T1000 (cell line): ENCODE measurements around the gene DHX30.
"Not testable (repeated sequence)": the region's sequence is repeated elsewhere in the genome, so short reads cannot be mapped to it uniquely, and the experiment has no call there.

Source experiments
- DNase-seq: peaks from one replicate; lab custom pipeline; 2025; ENCODE audit warnings: mixed read lengths; lab: John Stamatoyannopoulos, UW

DHX30 gene, protein sequence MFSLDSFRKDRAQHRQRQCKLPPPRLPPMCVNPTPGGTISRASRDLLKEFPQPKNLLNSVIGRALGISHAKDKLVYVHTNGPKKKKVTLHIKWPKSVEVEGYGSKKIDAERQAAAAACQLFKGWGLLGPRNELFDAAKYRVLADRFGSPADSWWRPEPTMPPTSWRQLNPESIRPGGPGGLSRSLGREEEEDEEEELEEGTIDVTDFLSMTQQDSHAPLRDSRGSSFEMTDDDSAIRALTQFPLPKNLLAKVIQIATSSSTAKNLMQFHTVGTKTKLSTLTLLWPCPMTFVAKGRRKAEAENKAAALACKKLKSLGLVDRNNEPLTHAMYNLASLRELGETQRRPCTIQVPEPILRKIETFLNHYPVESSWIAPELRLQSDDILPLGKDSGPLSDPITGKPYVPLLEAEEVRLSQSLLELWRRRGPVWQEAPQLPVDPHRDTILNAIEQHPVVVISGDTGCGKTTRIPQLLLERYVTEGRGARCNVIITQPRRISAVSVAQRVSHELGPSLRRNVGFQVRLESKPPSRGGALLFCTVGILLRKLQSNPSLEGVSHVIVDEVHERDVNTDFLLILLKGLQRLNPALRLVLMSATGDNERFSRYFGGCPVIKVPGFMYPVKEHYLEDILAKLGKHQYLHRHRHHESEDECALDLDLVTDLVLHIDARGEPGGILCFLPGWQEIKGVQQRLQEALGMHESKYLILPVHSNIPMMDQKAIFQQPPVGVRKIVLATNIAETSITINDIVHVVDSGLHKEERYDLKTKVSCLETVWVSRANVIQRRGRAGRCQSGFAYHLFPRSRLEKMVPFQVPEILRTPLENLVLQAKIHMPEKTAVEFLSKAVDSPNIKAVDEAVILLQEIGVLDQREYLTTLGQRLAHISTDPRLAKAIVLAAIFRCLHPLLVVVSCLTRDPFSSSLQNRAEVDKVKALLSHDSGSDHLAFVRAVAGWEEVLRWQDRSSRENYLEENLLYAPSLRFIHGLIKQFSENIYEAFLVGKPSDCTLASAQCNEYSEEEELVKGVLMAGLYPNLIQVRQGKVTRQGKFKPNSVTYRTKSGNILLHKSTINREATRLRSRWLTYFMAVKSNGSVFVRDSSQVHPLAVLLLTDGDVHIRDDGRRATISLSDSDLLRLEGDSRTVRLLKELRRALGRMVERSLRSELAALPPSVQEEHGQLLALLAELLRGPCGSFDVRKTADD

DNA sequence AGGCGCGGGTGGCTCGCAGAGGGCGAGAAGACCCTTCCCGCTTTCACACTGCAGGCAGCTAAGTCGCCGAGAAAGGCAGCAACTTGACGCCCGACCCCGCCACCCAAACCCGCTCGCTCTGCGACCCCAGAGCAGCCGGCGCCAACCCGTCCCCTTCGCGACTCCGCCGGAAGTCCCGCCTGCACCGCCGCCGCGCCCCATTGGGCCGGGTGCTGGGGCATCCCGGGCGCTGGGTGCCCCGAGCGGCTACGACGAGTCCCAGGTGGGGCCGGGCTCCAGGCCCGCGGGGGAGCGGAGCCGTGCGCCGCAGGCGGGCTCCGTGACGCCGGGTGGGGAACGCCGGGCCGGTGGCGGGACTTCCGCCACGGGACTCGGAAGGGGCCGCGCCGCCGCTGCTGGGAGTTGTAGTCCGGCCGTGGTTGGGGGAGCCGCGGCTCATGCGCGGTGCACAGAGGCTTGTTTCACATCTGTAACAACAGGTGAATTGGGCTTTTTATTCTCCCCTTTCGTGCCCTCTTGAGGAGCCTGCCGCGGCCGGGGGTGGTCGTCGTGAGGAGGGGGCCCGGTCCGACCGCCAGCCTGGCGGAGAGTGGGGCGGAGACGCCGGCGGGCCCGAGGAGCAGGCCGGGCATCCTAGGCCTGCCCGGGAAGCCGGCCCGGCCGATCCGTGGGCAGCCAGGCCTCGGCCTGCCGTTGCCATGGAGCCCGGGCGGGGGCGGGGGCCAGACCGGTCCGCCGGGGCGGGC is at the start of gene DHX30:
TSS of gene DHX30 (plus strand) at position 405 of the 746 bp plus-strand sequence. CDS start 7,546 bp downstream, outside the sequence.
- peak; percentile 80 for DNase-seq

- DNase-seq, result no peak
Measured at GRCh38 chr3:47758261-47759025, 44.5 kb upstream of the DHX30 start.

DNA sequence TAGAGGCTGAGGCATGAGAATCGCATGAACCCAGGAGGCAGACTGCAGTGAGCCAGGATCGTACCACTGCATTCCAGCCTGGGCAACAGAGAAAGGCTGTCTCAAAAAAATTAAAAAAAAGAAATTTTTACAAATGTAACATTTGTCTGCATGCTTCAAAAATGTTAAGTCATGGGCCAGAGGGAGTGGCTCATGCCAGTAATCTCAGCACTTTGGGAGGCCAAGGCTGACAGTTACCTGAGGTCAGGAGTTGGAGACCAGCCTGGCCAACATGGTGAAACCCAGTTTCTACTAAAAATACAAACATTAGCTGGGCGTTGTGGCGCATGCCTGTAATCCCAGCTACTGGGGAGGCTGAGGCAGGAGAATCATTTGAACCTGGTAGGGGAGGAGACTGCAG is 42.7 kb upstream of the DHX30 start:
- DNase-seq, result not testable (repeated sequence)

- no peak for DNase-seq
Measured at GRCh38 chr3:47761046-47761445, 41.9 kb upstream of the DHX30 start.

DNA sequence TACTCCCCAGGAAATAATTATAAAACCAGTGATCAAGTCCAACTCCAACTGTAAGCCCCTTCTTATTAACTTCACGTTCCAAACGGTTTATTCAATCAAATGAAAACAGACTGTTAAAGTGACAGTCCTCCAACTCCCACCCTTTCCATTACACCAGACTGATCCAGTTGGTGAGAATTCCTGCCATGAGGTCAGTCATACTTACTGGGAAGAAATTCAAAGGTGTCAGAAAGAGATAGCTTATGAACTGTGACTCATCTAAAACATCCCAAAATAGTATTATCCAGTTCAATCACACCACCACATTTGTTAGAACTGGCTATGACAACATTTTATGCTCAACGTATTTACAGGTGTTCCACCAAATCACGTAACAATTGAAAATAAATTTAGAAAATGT is 40.7 kb upstream of the DHX30 start:
- DNase-seq, result no peak

- DNase-seq, result no peak
Measured at GRCh38 chr3:47766186-47766585, 36.8 kb upstream of the DHX30 start.

- no peak for DNase-seq
Measured at GRCh38 chr3:47772047-47772446, 30.9 kb upstream of the DHX30 start.

DNA sequence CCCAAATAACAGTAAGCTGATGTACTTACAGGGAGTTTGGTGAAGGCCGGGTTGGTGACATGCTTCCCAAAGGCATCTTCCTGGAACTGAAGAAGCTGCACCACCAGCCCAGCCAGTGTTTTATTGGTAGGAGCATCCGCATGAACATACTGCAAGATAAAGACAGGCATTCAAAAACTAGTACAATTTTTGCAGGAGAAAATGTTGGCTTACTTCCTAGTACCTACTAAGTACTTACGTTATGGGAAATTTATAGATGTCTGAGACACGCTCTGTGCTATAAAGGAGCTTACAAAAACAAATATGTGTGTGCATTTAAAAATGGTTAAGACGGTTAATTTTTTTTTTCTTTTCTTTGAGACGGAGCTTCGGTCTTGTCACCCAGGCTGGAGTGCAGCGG is 30.1 kb upstream of the DHX30 start:
- no peak for DNase-seq

DNA sequence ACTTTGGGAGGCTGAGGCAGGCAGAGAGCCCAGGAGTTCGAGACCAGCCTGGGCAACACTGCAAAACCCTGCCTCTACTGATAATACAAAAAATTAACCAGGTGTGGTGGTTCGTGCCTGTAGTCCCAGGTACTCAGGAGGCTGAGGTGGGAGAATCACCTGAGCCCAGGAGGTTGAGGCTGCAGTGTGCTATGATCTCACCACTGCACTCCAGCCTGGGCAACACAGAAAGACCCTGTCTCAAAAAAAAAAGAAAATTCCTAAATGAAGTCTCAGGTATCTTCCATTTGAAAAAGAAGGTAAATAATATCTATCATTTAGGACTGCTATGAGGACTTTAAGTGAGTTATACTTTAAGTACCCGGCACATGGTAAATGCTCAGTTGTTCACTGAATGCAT is 24.2 kb upstream of the DHX30 start:
- no peak for DNase-seq

- DNase-seq, result peak; percentile 43
Measured at GRCh38 chr3:47780741-47781684, 21.9 kb upstream of the DHX30 start.

- peak; percentile 97 for DNase-seq
Measured at GRCh38 chr3:47781685-47782445, 21.1 kb upstream of the DHX30 start, which contains the start of gene SMARCC1. Gene SMARCC1, minus strand, starts transcription at chr3:47781893. Its CDS starts 96 bp downstream, at chr3:47781797.

- no peak for DNase-seq
Measured at GRCh38 chr3:47782446-47783308, 20.3 kb upstream of the DHX30 start.

- no peak for DNase-seq
Measured at GRCh38 chr3:47783673-47784072, 19.3 kb upstream of the DHX30 start.

DNA sequence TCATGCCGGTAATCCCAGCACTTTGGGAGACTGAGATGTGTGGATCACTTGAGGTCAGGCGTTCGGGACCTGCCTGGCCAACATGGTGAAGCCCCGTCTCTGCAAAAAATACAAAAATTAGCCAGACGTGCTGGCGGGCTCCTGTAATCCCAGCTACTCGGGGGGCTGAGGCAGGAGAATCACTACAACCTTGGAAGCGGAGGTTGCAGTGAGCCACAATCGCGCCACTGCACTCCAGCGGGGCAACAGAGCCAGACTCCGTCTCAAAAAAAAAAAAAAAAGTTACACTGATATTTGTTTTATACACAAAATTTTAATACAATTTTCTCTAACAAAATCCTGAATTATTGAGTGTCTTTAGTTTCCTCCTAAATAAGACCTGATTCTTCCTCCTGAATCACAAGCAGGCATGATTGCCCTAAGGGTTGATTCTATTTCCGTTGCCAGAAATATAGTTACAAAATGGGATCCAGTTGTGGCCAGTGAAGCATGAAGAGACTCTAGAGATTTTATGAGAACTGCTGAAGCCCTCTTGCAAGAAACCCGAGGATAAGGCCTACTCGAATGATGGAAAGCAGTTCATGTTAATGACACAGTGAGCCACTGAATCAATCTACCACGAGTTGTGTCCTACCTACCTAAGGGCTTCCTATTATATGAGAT is 11.6 kb upstream of the DHX30 start:
- DNase-seq, result no peak

DNA sequence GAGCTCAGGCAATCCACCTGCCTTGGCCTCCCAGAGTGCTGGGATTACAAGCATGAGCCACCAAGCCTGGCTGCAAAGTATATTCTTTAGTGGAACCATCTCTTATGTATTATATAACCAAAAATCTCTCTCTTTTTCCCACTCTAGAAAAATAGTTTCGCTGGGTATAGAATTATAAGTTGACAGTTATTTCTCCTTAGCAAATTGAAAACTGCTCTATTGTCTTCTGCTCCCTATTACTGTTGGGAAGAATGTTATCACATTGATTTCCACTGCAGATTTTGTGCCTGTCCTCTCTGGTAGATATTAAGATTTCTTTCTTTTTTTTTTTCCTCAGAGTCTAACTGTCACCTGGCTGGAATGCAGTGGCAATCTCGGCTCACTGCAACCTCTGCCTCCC is 10.2 kb upstream of the DHX30 start:
- no peak for DNase-seq

GRCh38 chr3:47794544-47794943 is 8.4 kb upstream of the DHX30 start:
- no peak for DNase-seq

- no peak for DNase-seq
Measured at GRCh38 chr3:47799733-47800132, 3.2 kb upstream of the DHX30 start.
